Parathyroid adenoma (tissue), 2 donors: ENCODE data around the gene HERC5.
A peak's percentile ranks its signal among the peaks of the same experiment; 100 is the strongest.

Experiments
- H2AFZ ChIP-seq: fragments of 300-600 bp; sonication (generic); one replicate; pipeline ENCODE4 v1.7.0; 2017; ENCODE audit warnings: antibody characterized with exemption, mild to moderate bottlenecking
- H3K27ac ChIP-seq: fragments of 300-600 bp; sonication (generic); one replicate; pipeline ENCODE4 v1.7.0; 2017
- H3K27me3 ChIP-seq: fragments of 300-600 bp; sonication (generic); one replicate; pipeline ENCODE4 v1.7.0; 2017; ENCODE audit warnings: low read length; ENCODE audit not compliant: control insufficient read depth, insufficient read depth
- H3K36me3 ChIP-seq: fragments of 300-600 bp; sonication (generic); one replicate; pipeline ENCODE4 v1.7.0; 2017; ENCODE audit warnings: low read length; ENCODE audit not compliant: control insufficient read depth, insufficient read depth
- H3K4me1 ChIP-seq: fragments of 300-600 bp; sonication (generic); one replicate; pipeline ENCODE4 v1.7.0; 2017; ENCODE audit warnings: control low read depth
- H3K4me2 ChIP-seq: fragments of 300-600 bp; sonication (generic); one replicate; pipeline ENCODE4 v1.7.0; 2017; ENCODE audit warnings: low read length
- H3K4me3 ChIP-seq: fragments of 300-600 bp; sonication (generic); one replicate; pipeline ENCODE4 v1.7.0; 2017; ENCODE audit warnings: low read depth, low read length
- H3K79me2 ChIP-seq: fragments of 300-600 bp; sonication (generic); one replicate; pipeline ENCODE4 v1.7.0; 2017; ENCODE audit warnings: control low read depth
- H3K9ac ChIP-seq: fragments of 300-600 bp; sonication (generic); one replicate; pipeline ENCODE4 v1.7.0; 2017; ENCODE audit warnings: mild to moderate bottlenecking
- H3K9me3 ChIP-seq: fragments of 300-600 bp; sonication (generic); one replicate; pipeline ENCODE4 v1.7.0; 2017; ENCODE audit warnings: low read length; ENCODE audit not compliant: control insufficient read depth
- TF ChIP-seq, protein P1 (sequence below): fragments of 300-600 bp; sonication (generic); IDR thresholded peaks from one replicate; pipeline ENCODE4 v1.7.0; 2017; ENCODE audit warnings: antibody characterized with exemption, mild to moderate bottlenecking
- donor health status: primary hyperparathyroidism.

Gene HERC5

DNA sequence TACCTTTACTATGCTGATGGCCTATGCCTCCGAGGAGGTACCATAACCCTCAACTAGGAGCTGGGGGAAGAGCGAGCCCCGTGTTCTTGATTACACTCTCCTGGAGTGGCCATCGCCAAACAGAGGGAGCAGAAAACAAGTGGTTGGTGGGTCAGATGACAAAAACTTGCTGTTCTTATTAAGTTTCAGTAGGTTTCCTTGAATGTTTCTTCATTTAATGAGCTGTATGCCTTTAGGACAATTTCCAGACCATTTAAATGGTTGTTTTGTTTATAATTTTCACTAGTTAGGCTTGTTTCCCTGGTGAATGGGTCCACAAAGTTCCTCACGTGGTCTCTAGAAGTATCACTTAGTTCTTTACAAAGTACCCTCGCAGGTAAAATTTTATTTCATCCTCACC is 62.0 kb downstream of the HERC5 start:
- H3K9me3 ChIP-seq = no peaks in the 10 kb centered on the region
- H3K4me1 ChIP-seq = no peaks in the 10 kb centered on the region
- no peak overlapping the region for H3K27ac ChIP-seq
- no peak overlapping the region for H3K9ac ChIP-seq
- no peaks in the 10 kb centered on the region for H3K27me3 ChIP-seq
- TF ChIP-seq, protein P1, sequence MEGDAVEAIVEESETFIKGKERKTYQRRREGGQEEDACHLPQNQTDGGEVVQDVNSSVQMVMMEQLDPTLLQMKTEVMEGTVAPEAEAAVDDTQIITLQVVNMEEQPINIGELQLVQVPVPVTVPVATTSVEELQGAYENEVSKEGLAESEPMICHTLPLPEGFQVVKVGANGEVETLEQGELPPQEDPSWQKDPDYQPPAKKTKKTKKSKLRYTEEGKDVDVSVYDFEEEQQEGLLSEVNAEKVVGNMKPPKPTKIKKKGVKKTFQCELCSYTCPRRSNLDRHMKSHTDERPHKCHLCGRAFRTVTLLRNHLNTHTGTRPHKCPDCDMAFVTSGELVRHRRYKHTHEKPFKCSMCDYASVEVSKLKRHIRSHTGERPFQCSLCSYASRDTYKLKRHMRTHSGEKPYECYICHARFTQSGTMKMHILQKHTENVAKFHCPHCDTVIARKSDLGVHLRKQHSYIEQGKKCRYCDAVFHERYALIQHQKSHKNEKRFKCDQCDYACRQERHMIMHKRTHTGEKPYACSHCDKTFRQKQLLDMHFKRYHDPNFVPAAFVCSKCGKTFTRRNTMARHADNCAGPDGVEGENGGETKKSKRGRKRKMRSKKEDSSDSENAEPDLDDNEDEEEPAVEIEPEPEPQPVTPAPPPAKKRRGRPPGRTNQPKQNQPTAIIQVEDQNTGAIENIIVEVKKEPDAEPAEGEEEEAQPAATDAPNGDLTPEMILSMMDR = no peak
- no peak overlapping the region for H3K4me3 ChIP-seq
- H3K4me2 ChIP-seq = no peak overlapping the region
- no peaks in the 10 kb centered on the region for H3K79me2 ChIP-seq
- H2AFZ ChIP-seq = no peak overlapping the region
- no peaks in the 10 kb centered on the region for H3K36me3 ChIP-seq

DNA sequence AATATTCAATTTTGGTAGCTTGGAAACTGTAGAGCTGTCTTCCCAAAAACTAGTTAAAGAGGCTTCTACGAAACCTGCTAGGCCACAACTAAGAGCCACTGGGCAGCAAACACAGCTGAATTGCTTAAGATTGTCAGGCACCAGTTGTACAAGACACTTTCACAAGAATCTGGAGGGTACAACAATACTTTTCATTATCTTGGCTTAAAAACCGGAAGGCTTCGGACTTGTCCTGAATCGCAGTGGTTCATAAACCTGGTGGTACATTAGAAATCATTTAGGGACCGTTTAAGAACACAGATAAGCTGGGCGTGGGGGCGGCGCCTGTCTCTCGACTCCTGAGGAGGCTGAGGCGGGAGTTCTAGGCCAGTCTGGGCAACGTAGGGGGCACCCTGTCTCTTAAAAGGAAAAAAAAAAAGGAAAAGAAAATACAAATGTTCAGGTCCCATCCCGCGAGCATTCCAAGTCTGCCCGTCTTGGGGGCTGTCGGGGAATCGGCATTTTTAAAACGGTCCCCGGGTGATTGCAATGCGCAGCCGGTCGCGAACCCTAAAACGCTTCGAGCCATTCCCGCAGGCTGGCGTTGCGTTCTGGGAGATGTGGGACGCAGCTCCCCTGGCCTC is 65.9 kb downstream of the HERC5 start:
- H3K9ac ChIP-seq = peak overlapping the region; percentile 91
- no peaks in the 10 kb centered on the region for H3K36me3 ChIP-seq
- peaks cover 7% of the 10 kb centered on the region for H3K4me1 ChIP-seq
- H3K4me2 ChIP-seq = peak overlapping the region; percentile 75
- no peaks in the 10 kb centered on the region for H3K79me2 ChIP-seq
- TF ChIP-seq, protein P1 = no peak
- H3K9me3 ChIP-seq = no peaks in the 10 kb centered on the region
- H2AFZ ChIP-seq = peak overlapping the region; percentile 97
- peak overlapping the region; percentile 78 for H3K4me3 ChIP-seq
- peak overlapping the region; percentile 89 for H3K27ac ChIP-seq
- no peaks in the 10 kb centered on the region for H3K27me3 ChIP-seq

DNA sequence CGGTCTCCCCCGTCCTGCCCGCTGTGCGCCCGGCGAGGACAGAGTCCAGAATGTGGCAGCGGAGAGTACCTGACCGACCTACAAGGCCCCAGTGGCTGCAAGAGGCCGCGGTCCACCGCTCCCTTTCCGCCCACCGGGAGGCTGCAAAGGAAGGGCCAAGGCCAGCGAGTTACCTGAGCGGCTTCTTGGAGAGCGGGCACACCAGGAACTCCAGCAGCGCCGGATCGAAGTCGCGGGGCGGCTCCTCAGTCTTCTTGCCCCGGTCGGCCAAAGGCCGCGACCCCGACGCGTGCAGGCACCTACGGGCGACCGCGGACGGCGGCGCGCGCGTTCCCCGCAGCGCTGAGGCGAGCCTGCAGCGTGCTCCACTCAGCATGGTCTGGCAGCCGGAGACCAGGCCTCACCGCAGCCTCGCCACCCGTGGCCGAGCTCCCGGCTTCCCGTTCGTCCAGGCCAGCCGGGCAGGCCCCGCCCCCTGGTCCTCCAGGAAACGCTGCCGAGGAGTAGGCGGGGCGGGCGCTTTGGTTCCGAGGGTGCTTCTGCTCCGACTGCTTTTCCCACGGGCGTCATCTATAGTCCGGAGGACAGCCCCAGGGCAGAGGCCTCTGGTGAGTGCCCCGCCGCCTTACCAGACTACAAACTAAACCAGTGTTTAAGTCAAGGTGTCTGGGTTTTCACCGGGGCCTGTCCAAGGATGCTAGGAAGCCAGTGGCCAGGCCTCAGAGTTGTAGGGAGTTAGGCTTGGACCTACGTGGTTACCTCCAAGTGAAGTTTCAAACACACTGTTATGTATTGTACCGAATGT is 66.6 kb downstream of the HERC5 start, which contains the start of gene PYURF:
Gene PYURF, minus strand, starts transcription at position 452 of the 805 bp plus-strand sequence. Its CDS starts 76 bp downstream, at position 376.
- peak within 1 kb of the TSS; percentile 91 for H3K9ac ChIP-seq
- H3K4me2 ChIP-seq = peak within 1 kb of the TSS; percentile 75
- H3K79me2 ChIP-seq = no peaks in the 10 kb centered on the region
- H2AFZ ChIP-seq = peak within 1 kb of the TSS; percentile 97
- TF ChIP-seq, protein P1 = no peak
- H3K4me3 ChIP-seq = peak within 1 kb of the TSS; percentile 78
- no peaks in the 10 kb centered on the region for H3K9me3 ChIP-seq
- peaks cover 7% of the 10 kb centered on the region for H3K4me1 ChIP-seq
- peak within 1 kb of the TSS; percentile 89 for H3K27ac ChIP-seq
- no peaks in the 10 kb centered on the region for H3K36me3 ChIP-seq
- H3K27me3 ChIP-seq = no peaks in the 10 kb centered on the region

DNA sequence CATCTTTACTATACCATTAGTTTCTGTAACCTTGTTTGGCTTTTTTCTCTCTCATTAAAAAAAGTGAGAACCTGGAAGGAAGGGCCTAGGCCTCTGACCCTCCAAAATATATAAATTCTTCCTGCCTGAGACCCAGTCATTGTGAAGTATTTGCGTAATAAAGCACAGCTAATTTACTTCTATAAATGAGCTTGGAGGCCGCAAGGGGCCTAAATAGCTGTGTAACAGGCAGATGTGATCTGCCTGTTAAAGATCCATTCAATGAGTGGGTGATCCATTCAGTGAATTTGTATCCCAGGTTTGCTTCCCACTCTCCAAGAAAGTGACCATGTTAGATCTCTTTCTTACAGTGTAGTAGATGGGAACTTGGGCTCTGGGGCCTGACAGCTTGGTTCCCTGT is 67.3 kb downstream of the HERC5 start:
- Histone ChIP-seq H3K79me2 (no peaks in the 10 kb centered on the region), H3K27me3 (no peaks in the 10 kb centered on the region), H3K9me3 (no peaks in the 10 kb centered on the region), H3K27ac (peak overlapping the region; percentile 89), H3K4me1 (peaks cover 7% of the 10 kb centered on the region), H2AFZ (peak overlapping the region; percentile 97), H3K4me3 (peak overlapping the region; percentile 78), H3K36me3 (no peaks in the 10 kb centered on the region), H3K4me2 (peak overlapping the region; percentile 75), H3K9ac (peak overlapping the region; percentile 91)
- TF ChIP-seq, protein P1 = no peak
